ENCODE data around the gene FGF9.

The FGF9 gene

DNA sequence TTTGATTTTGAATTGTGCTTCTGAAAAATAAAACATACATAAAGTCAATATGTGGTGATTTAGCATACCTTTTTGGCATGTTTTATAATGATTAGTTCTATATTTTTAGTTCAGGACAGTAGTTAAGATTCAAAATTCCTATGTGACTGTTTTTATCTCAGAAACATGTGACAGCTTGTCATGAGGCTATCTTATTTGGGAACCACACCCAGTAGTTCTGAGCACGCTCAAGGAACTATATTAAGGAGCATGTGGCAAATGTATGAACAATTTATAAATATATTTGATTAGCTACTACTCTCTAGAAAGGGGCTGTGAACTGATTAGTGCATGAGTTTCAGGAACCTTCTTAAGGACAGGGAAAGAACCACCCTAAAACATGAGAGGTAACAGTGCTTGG, 38.8 kb downstream of the FGF9 start (continued):
- TF ChIP-seq, protein P1, sequence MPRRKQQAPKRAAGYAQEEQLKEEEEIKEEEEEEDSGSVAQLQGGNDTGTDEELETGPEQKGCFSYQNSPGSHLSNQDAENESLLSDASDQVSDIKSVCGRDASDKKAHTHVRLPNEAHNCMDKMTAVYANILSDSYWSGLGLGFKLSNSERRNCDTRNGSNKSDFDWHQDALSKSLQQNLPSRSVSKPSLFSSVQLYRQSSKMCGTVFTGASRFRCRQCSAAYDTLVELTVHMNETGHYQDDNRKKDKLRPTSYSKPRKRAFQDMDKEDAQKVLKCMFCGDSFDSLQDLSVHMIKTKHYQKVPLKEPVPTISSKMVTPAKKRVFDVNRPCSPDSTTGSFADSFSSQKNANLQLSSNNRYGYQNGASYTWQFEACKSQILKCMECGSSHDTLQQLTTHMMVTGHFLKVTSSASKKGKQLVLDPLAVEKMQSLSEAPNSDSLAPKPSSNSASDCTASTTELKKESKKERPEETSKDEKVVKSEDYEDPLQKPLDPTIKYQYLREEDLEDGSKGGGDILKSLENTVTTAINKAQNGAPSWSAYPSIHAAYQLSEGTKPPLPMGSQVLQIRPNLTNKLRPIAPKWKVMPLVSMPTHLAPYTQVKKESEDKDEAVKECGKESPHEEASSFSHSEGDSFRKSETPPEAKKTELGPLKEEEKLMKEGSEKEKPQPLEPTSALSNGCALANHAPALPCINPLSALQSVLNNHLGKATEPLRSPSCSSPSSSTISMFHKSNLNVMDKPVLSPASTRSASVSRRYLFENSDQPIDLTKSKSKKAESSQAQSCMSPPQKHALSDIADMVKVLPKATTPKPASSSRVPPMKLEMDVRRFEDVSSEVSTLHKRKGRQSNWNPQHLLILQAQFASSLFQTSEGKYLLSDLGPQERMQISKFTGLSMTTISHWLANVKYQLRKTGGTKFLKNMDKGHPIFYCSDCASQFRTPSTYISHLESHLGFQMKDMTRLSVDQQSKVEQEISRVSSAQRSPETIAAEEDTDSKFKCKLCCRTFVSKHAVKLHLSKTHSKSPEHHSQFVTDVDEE (CRISPR knock-in tag; IDR thresholded peaks at IDR 0.05): no peak
- no peak for TF ChIP-seq SNAI2 (CRISPR knock-in tag; IDR thresholded peaks at IDR 0.05)

DNA sequence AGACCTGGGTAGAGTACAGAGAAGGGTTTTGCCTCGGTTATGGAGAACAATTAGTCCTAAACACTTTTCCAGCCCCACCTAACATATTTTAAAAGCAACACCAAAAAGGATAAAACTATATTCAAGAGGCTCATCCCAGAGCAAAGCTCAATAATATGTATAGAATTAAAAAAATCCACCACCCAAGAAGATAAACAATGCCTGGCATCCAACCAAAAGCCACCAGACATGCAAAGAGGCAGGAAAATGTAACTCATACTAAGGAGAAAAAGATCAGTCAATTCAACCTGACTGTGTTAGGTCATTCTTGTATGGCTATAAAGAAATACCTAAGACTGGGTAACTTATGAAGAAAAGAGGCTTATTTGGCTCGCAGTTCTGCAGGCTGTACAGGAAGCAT, 39.3 kb downstream of the FGF9 start:
- no peak for TF ChIP-seq ESRRG (CRISPR knock-in tag; IDR thresholded peaks at IDR 0.05)
- no peak for TF ChIP-seq ZNF565 (CRISPR knock-in tag; conservative IDR thresholded peaks at IDR 0.05; ENCODE audit: low read depth)
- TF ChIP-seq, protein P2, sequence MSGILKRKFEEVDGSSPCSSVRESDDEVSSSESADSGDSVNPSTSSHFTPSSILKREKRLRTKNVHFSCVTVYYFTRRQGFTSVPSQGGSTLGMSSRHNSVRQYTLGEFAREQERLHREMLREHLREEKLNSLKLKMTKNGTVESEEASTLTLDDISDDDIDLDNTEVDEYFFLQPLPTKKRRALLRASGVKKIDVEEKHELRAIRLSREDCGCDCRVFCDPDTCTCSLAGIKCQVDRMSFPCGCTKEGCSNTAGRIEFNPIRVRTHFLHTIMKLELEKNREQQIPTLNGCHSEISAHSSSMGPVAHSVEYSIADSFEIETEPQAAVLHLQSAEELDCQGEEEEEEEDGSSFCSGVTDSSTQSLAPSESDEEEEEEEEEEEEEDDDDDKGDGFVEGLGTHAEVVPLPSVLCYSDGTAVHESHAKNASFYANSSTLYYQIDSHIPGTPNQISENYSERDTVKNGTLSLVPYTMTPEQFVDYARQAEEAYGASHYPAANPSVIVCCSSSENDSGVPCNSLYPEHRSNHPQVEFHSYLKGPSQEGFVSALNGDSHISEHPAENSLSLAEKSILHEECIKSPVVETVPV (CRISPR knock-in tag; IDR thresholded peaks at IDR 0.05): no peak
- no peak for TF ChIP-seq OSR1 (CRISPR knock-in tag; IDR thresholded peaks at IDR 0.05)
- TF ChIP-seq, protein P1 (CRISPR knock-in tag; IDR thresholded peaks at IDR 0.05): no peak
- no peak for TF ChIP-seq ARNTL (CRISPR knock-in tag; IDR thresholded peaks at IDR 0.05; ENCODE audit: borderline replicate concordance, low read depth)
- TF ChIP-seq ZC3H10 (CRISPR knock-in tag; IDR thresholded peaks at IDR 0.05): no peak
- no peak for TF ChIP-seq ZFP30 (CRISPR knock-in tag; IDR thresholded peaks at IDR 0.05)
- TF ChIP-seq, protein P3, sequence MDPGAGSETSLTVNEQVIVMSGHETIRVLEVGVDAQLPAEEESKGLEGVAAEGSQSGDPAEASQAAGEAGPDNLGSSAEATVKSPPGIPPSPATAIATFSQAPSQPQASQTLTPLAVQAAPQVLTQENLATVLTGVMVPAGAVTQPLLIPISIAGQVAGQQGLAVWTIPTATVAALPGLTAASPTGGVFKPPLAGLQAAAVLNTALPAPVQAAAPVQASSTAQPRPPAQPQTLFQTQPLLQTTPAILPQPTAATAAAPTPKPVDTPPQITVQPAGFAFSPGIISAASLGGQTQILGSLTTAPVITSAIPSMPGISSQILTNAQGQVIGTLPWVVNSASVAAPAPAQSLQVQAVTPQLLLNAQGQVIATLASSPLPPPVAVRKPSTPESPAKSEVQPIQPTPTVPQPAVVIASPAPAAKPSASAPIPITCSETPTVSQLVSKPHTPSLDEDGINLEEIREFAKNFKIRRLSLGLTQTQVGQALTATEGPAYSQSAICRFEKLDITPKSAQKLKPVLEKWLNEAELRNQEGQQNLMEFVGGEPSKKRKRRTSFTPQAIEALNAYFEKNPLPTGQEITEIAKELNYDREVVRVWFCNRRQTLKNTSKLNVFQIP (CRISPR knock-in tag; IDR thresholded peaks at IDR 0.05; ENCODE audit: borderline replicate concordance, low read depth): no peak
- TF ChIP-seq ZNF8 (CRISPR knock-in tag; IDR thresholded peaks at IDR 0.05): no peak
- TF ChIP-seq ZFP3 (CRISPR knock-in tag; IDR thresholded peaks at IDR 0.05): no peak
- no peak for TF ChIP-seq GLIS3 (CRISPR knock-in tag; IDR thresholded peaks at IDR 0.05)
- TF ChIP-seq SNAI2 (CRISPR knock-in tag; IDR thresholded peaks at IDR 0.05): no peak
- TF ChIP-seq CSDC2 (CRISPR knock-in tag; IDR thresholded peaks at IDR 0.05): no peak
- TF ChIP-seq RARB (CRISPR knock-in tag; IDR thresholded peaks at IDR 0.05): no peak
- no peak for TF ChIP-seq PPARA (CRISPR knock-in tag; IDR thresholded peaks at IDR 0.05; ENCODE audit: borderline replicate concordance)
- ATAC-seq: no peak

DNA sequence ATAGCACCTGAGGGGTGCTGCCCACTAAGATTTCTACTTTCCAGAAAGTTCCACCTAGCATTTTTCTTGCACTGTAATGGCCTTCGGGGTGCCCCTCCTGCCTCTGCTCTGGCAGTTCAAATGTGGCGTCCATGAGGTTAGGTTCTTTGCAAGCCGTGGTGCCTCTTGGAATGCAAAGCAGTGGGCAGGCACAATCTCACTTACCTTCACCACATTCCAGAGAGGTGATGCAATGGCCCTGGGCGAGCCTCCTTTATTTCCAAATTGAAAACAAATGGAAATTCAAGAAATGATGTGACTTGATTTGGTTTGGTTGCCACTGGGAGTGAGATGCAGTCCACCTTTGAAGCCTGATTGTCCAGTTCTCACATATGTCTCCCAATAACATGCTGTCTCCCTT, 46.9 kb downstream of the FGF9 start:
- TF ChIP-seq ESRRG (CRISPR knock-in tag; IDR thresholded peaks at IDR 0.05) (no peak), ARNTL (CRISPR knock-in tag; IDR thresholded peaks at IDR 0.05; ENCODE audit: borderline replicate concordance, low read depth) (no peak), ZFP3 (CRISPR knock-in tag; IDR thresholded peaks at IDR 0.05) (no peak), TCF4 (CRISPR knock-in tag; IDR thresholded peaks at IDR 0.05; ENCODE audit: borderline replicate concordance) (no peak)
- TF ChIP-seq, protein P2 (CRISPR knock-in tag; IDR thresholded peaks at IDR 0.05): no peak
- TF ChIP-seq, protein P4, sequence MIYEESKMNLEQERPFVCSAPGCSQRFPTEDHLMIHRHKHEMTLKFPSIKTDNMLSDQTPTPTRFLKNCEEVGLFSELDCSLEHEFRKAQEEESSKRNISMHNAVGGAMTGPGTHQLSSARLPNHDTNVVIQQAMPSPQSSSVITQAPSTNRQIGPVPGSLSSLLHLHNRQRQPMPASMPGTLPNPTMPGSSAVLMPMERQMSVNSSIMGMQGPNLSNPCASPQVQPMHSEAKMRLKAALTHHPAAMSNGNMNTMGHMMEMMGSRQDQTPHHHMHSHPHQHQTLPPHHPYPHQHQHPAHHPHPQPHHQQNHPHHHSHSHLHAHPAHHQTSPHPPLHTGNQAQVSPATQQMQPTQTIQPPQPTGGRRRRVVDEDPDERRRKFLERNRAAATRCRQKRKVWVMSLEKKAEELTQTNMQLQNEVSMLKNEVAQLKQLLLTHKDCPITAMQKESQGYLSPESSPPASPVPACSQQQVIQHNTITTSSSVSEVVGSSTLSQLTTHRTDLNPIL (CRISPR knock-in tag; IDR thresholded peaks at IDR 0.05; ENCODE audit: low read depth): no peak
- ATAC-seq: no peak
